SK-N-SH treated with all-trans-retinoic acid at 6 μM for 48 hours (cell line): ENCODE data around the gene MIER3.
A peak's percentile ranks its signal among the peaks of the same experiment; 100 is the strongest.

Experiments
- ATAC-seq: fragments of 200-7000 bp; cut with Tn5 transposase; 3 replicates; pipeline ENCODE4 v1.9.1; 2020; ENCODE audit warnings: mild to moderate bottlenecking, moderate library complexity
- ARNTL ChIP-seq: fragments of 450-650 bp; formaldehyde crosslinking; IDR thresholded peaks from 2 replicates; pipeline ENCODE4 v1.5.0; 2020; ENCODE audit warnings: low read depth, mild to moderate bottlenecking, moderate library complexity, borderline replicate concordance
- BACH2 ChIP-seq: fragments of 250-450 bp; sonication (Bioruptor Pico); IDR thresholded peaks from 2 replicates; pipeline ENCODE4 v1.9.0; 2021; ENCODE audit warnings: mild to moderate bottlenecking, borderline replicate concordance
- CSDC2 ChIP-seq: fragments of 250-450 bp; sonication (Bioruptor Pico); IDR thresholded peaks from 2 replicates; pipeline ENCODE4 v1.5.0; 2020; ENCODE audit warnings: mild to moderate bottlenecking, moderate library complexity
- ESRRG ChIP-seq: fragments of 250-450 bp; sonication (Bioruptor Pico); IDR thresholded peaks from 2 replicates; pipeline ENCODE4 v1.6.1; 2021; ENCODE audit warnings: mild to moderate bottlenecking
- GLIS3 ChIP-seq: fragments of 250-450 bp; sonication (Bioruptor Pico); IDR thresholded peaks from 2 replicates; pipeline ENCODE4 v1.5.0; 2020; ENCODE audit warnings: mild to moderate bottlenecking, moderate library complexity
- ISL1 ChIP-seq: fragments of 250-450 bp; sonication (Bioruptor Pico); IDR thresholded peaks from 2 replicates; pipeline ENCODE4 v2.1.2; 2022; ENCODE audit warnings: mild to moderate bottlenecking, moderate library complexity
- OSR1 ChIP-seq: fragments of 250-450 bp; sonication (Bioruptor Pico); IDR thresholded peaks from 2 replicates; pipeline ENCODE4 v1.8.0; 2022; ENCODE audit warnings: moderate library complexity, mild to moderate bottlenecking, inconsistent platforms
- PATZ1 ChIP-seq: fragments of 250-450 bp; sonication (Bioruptor Pico); IDR thresholded peaks from 2 replicates; pipeline ENCODE4 v1.8.0; 2020; ENCODE audit warnings: mild to moderate bottlenecking, moderate library complexity, borderline replicate concordance
- POU6F1 ChIP-seq: fragments of 250-450 bp; sonication (Bioruptor Pico); IDR thresholded peaks from 2 replicates; pipeline ENCODE4 v1.8.0; 2021; ENCODE audit warnings: low read depth, mild to moderate bottlenecking, moderate library complexity, borderline replicate concordance
- PPARA ChIP-seq: fragments of 250-450 bp; sonication (Bioruptor Pico); IDR thresholded peaks from 2 replicates; pipeline ENCODE4 v1.5.0; 2020; ENCODE audit warnings: mild to moderate bottlenecking, borderline replicate concordance
- RARB ChIP-seq: fragments of 250-450 bp; sonication (Bioruptor Pico); IDR thresholded peaks from 2 replicates; pipeline ENCODE4 v1.8.0; 2021; ENCODE audit warnings: mild to moderate bottlenecking, moderate library complexity
- SNAI2 ChIP-seq: fragments of 250-450 bp; sonication (Bioruptor Pico); IDR thresholded peaks from 2 replicates; pipeline ENCODE4 v1.5.0; 2020; ENCODE audit warnings: mild to moderate bottlenecking, moderate library complexity
- TCF4 ChIP-seq: fragments of 250-450 bp; sonication (Bioruptor Pico); IDR thresholded peaks from 2 replicates; pipeline ENCODE4 v1.8.0; 2021; ENCODE audit warnings: mild to moderate bottlenecking, moderate library complexity, borderline replicate concordance
- ZC3H10 ChIP-seq: fragments of 250-450 bp; sonication (Bioruptor Pico); IDR thresholded peaks from 2 replicates; pipeline ENCODE4 v1.5.1; 2021; ENCODE audit warnings: mild to moderate bottlenecking, moderate library complexity
- ZFP3 ChIP-seq: fragments of 250-450 bp; sonication (Bioruptor Pico); IDR thresholded peaks from 2 replicates; pipeline ENCODE4 v1.5.0; 2020; ENCODE audit warnings: mild to moderate bottlenecking, moderate library complexity
- ZFP30 ChIP-seq: fragments of 450-650 bp; formaldehyde crosslinking; IDR thresholded peaks from 2 replicates; pipeline ENCODE4 v1.5.0; 2022; ENCODE audit warnings: mild to moderate bottlenecking, moderate library complexity
- ZNF565 ChIP-seq: fragments of 450-650 bp; formaldehyde crosslinking; conservative IDR thresholded peaks from 2 replicates; pipeline ENCODE4 v1.5.0; 2020; ENCODE audit warnings: low read depth, mild to moderate bottlenecking, moderate library complexity
- ZNF70 ChIP-seq: fragments of 450-650 bp; formaldehyde crosslinking; IDR thresholded peaks from 2 replicates; pipeline ENCODE4 v1.5.0; 2020; ENCODE audit warnings: mild to moderate bottlenecking, moderate library complexity
- ZNF8 ChIP-seq: fragments of 450-650 bp; formaldehyde crosslinking; IDR thresholded peaks from 2 replicates; pipeline ENCODE4 v1.5.0; 2020; ENCODE audit warnings: mild to moderate bottlenecking, moderate library complexity
- TF ChIP-seq, protein P1 (sequence below): fragments of 250-450 bp; sonication (Bioruptor Pico); IDR thresholded peaks from 2 replicates; pipeline ENCODE4 v1.5.1; 2021; ENCODE audit warnings: mild to moderate bottlenecking, moderate library complexity
- TF ChIP-seq, protein P2 (sequence below): fragments of 250-450 bp; sonication (Bioruptor Pico); IDR thresholded peaks from 2 replicates; pipeline ENCODE4 v1.5.0; 2020; ENCODE audit warnings: mild to moderate bottlenecking, moderate library complexity
- TF ChIP-seq, protein P3 (sequence below): fragments of 250-450 bp; sonication (Bioruptor Pico); IDR thresholded peaks from 2 replicates; pipeline ENCODE4 v1.5.1; 2020; ENCODE audit warnings: low read depth, mild to moderate bottlenecking, moderate library complexity

The MIER3 gene

DNA sequence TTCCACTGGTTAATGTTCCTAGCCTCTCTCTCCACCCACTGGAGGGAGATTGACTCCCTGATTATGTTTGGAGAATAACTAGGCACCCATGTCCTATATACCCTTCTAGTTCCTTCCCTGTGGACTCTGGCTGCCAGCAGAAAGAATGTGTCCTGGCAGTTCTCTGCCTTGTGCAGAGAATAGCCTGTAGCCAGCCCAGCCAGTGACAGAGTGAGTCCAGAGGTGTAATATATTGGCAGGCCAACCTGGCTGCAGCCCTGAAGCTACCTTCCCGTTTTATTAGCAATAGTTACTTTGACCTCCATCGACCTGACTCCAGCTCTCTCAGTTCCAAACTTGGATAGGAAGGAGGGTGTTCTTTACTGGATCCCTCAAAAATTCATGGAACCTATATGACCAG, 34.4 kb downstream of the MIER3 start:
- no peak for TF ChIP-seq ZFP30
- no peak for TF ChIP-seq ZNF8 (CRISPR knock-in tag)
- TF ChIP-seq GLIS3 (CRISPR knock-in tag) = no peak
- TF ChIP-seq ARNTL (CRISPR knock-in tag) = no peak
- TF ChIP-seq ZFP3 = no peak
- TF ChIP-seq TCF4 (CRISPR knock-in tag) = no peak
- TF ChIP-seq ESRRG (CRISPR knock-in tag) = no peak
- no peak for TF ChIP-seq OSR1 (CRISPR knock-in tag)
- TF ChIP-seq PATZ1 = no peak
- TF ChIP-seq, protein P1, sequence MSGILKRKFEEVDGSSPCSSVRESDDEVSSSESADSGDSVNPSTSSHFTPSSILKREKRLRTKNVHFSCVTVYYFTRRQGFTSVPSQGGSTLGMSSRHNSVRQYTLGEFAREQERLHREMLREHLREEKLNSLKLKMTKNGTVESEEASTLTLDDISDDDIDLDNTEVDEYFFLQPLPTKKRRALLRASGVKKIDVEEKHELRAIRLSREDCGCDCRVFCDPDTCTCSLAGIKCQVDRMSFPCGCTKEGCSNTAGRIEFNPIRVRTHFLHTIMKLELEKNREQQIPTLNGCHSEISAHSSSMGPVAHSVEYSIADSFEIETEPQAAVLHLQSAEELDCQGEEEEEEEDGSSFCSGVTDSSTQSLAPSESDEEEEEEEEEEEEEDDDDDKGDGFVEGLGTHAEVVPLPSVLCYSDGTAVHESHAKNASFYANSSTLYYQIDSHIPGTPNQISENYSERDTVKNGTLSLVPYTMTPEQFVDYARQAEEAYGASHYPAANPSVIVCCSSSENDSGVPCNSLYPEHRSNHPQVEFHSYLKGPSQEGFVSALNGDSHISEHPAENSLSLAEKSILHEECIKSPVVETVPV = no peak
- peak; percentile 24; the same call in 1 of the 3 replicates for ATAC-seq

- TF ChIP-seq TCF4 (CRISPR knock-in tag) = peak; percentile 40; the same call in 1 of the 2 replicates
- TF ChIP-seq PPARA (CRISPR knock-in tag) = no peak
- ATAC-seq = no peak
Observed at GRCh38 chr5:56914678-56915077, 37.2 kb downstream of the MIER3 start.

DNA sequence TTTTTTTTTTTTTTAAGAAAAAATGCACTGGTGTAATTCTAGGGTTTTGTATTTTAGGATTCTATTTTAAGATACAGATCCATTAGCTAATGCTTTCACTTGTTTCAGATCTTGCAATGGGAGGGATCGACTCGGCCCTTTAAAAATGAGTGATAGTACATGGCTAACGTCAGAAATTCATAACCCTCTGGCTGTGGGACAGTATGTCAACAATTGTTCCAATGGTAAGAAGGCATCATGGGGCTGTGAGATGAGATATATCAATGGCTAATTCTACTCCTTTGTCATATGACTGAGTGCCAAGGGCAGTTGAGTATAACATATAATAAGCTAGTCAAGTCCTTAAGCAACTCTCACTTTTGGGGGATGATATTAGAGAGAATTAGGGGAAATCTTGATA, 38.2 kb downstream of the MIER3 start:
- ATAC-seq = no peak
- TF ChIP-seq PATZ1 (no peak), ZNF565 (no peak), RARB (CRISPR knock-in tag) (no peak), PPARA (CRISPR knock-in tag) (no peak), ZFP3 (no peak), ZNF70 (CRISPR knock-in tag) (no peak), TCF4 (CRISPR knock-in tag) (no peak), OSR1 (CRISPR knock-in tag) (no peak), GLIS3 (CRISPR knock-in tag) (no peak), ARNTL (CRISPR knock-in tag) (no peak), ZC3H10 (CRISPR knock-in tag) (no peak), BACH2 (CRISPR knock-in tag) (no peak)
- TF ChIP-seq, protein P2, sequence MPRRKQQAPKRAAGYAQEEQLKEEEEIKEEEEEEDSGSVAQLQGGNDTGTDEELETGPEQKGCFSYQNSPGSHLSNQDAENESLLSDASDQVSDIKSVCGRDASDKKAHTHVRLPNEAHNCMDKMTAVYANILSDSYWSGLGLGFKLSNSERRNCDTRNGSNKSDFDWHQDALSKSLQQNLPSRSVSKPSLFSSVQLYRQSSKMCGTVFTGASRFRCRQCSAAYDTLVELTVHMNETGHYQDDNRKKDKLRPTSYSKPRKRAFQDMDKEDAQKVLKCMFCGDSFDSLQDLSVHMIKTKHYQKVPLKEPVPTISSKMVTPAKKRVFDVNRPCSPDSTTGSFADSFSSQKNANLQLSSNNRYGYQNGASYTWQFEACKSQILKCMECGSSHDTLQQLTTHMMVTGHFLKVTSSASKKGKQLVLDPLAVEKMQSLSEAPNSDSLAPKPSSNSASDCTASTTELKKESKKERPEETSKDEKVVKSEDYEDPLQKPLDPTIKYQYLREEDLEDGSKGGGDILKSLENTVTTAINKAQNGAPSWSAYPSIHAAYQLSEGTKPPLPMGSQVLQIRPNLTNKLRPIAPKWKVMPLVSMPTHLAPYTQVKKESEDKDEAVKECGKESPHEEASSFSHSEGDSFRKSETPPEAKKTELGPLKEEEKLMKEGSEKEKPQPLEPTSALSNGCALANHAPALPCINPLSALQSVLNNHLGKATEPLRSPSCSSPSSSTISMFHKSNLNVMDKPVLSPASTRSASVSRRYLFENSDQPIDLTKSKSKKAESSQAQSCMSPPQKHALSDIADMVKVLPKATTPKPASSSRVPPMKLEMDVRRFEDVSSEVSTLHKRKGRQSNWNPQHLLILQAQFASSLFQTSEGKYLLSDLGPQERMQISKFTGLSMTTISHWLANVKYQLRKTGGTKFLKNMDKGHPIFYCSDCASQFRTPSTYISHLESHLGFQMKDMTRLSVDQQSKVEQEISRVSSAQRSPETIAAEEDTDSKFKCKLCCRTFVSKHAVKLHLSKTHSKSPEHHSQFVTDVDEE (CRISPR knock-in tag) = no peak
- TF ChIP-seq, protein P3, sequence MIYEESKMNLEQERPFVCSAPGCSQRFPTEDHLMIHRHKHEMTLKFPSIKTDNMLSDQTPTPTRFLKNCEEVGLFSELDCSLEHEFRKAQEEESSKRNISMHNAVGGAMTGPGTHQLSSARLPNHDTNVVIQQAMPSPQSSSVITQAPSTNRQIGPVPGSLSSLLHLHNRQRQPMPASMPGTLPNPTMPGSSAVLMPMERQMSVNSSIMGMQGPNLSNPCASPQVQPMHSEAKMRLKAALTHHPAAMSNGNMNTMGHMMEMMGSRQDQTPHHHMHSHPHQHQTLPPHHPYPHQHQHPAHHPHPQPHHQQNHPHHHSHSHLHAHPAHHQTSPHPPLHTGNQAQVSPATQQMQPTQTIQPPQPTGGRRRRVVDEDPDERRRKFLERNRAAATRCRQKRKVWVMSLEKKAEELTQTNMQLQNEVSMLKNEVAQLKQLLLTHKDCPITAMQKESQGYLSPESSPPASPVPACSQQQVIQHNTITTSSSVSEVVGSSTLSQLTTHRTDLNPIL = no peak

DNA sequence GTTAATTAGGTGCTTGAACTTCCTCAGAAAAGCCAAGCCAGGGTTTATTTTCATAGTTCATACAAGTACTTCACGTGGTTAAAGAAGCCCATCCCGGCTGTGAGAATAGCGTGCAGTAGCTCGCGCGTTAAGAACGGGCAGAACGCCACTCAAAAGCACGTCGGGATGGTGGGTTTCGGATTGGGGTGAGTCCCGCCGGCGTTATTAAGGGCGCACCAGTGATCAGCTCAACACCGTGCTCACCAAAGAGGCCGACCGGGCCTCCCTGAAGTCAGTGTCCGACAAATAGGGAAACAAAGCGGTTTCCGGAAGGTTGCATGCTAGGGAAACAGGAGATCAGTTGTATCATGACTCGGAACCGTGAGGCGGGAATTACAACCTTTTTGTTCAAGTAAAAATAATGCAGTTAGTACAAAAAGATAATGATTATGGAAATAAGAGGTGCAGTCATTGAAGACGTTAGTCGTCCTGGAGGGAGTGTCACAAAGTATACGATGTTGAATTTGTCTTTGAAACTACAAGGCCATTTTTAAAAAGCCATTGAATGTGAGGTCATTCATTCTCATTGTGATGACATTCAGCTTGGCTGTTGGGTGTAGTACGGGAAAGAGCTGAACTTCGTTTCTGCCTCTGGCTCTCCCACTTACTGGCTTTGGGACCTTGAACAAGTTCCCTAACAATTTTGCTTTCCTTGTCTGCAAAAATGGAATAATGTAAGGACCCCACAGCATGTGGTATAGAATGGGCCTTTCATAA, 41.5 kb downstream of the MIER3 start:
- peak; percentile 38 for ATAC-seq
- TF ChIP-seq ZNF70 (CRISPR knock-in tag) (no peak), CSDC2 (CRISPR knock-in tag) (no peak), OSR1 (CRISPR knock-in tag) (no peak), ISL1 (CRISPR knock-in tag) (no peak), ZFP30 (no peak), TCF4 (CRISPR knock-in tag) (no peak), ZC3H10 (CRISPR knock-in tag) (no peak), ZNF565 (no peak), GLIS3 (CRISPR knock-in tag) (no peak), RARB (CRISPR knock-in tag) (no peak), ESRRG (CRISPR knock-in tag) (no peak), PPARA (CRISPR knock-in tag) (no peak), ZFP3 (no peak), POU6F1 (CRISPR knock-in tag) (no peak), SNAI2 (CRISPR knock-in tag) (no peak)
- TF ChIP-seq, protein P1 = no peak
